Sigmoid colon (tissue), 7 donors: ENCODE data around the gene ZNF484. TPM values are rescaled to one million over a fixed set of nuclear protein-coding genes. Genes with fewer than 3 reads are reported as not detected.
"Not testable (repeated sequence)": the region's sequence is repeated elsewhere in the genome, so short reads cannot be mapped to it uniquely, and the experiment has no call there.

ENCODE experiments used
- DNase-seq: peaks from one replicate; pipeline ENCODE4 v3.0.0-alpha.2; 2019
- H3K27ac ChIP-seq, 4 donors: fragments of 200-600 bp; sonication (generic); one replicate each; pipeline ENCODE4 v1.5.1; 2016 to 2019; ENCODE audit warnings: mild to moderate bottlenecking in 1 of 4
- H3K27me3 ChIP-seq, 3 donors: fragments of 200-600 bp; sonication (generic); one replicate each; pipeline ENCODE4 v1.5.1; 2019; ENCODE audit warnings: mild to moderate bottlenecking in 1 of 3
- H3K36me3 ChIP-seq, 4 donors: fragments of 200-600 bp; sonication (generic); one replicate each; pipeline ENCODE4 v1.5.1; 2016 to 2019
- H3K4me1 ChIP-seq, 4 donors: fragments of 200-600 bp; sonication (generic); one replicate each; pipeline ENCODE4 v1.5.1; 2017 to 2019
- H3K4me3 ChIP-seq, 4 donors: fragments of 200-600 bp; sonication (generic); one replicate each; pipeline ENCODE4 v1.5.1; 2017 to 2019; ENCODE audit warnings: mild to moderate bottlenecking in 2 of 4, moderate library complexity in 1 of 4
- H3K9me3 ChIP-seq, 4 donors: fragments of 200-600 bp in 3 of 4; sonication (generic) in 3 of 4; one replicate each; pipeline versions ENCODE4 v1.5.1 to v1.6.1; 2013 to 2019
- EP300 ChIP-seq, 4 donors: sonication (generic); formaldehyde crosslinking; IDR thresholded peaks; one replicate each; pipeline ENCODE4 v1.6.1; 2017; ENCODE audit warnings: antibody characterized with exemption in 4 of 4
- POLR2A ChIP-seq, 2 donors: fragments of 450-650 bp; IDR thresholded peaks; one replicate each; pipeline ENCODE4 v1.6.1; 2016; ENCODE audit warnings: antibody characterized with exemption in 2 of 2, mild to moderate bottlenecking in 2 of 2, moderate library complexity in 2 of 2
- POLR2AphosphoS5 ChIP-seq, 4 donors: sonication (generic); formaldehyde crosslinking; IDR thresholded peaks; one replicate each; pipeline ENCODE4 v1.6.1; 2017; ENCODE audit warnings: antibody characterized with exemption in 4 of 4
- WGBS, 2 donors: extraction: QIAGEN DNeasy Blood & Tissue Kit; methylation state at CpG; one replicate each; pipeline ENCODE4 v1.1.7; 2013; 5-methylcytosine and 5-hydroxymethylcytosine counted together
- intact Hi-C: fragments of 100-400 bp; cut with DNase I; formaldehyde crosslinking; loops from one replicate; pipeline ENCODE4 v1.15.1; 2023
- polyA plus RNA-seq, 3 donors: library from polyadenylated mRNA; stranded (reverse); fragments of 200-250 nt; gene quantifications; one replicate each; pipeline ENCODE4 v1.2.3, GENCODE V29; 2013
- total RNA-seq, 4 donors: library from RNA; depleted of rRNA; stranded (reverse); fragments of >200 nt; gene quantifications; one replicate each; pipeline ENCODE4 v1.1.0, GENCODE V29; 2016
- TF ChIP-seq, protein P1 (sequence below), 4 experiments: fragments of 450-650 bp in 3 of 4; fragments of 200-600 bp in 1 of 4; IDR thresholded peaks; one replicate each; pipeline ENCODE4 v1.5.1; 2016 to 2019; ENCODE audit warnings: antibody characterized with exemption in 4 of 4, mild to moderate bottlenecking in 3 of 4, moderate library complexity in 2 of 4
- donor health status: healthy with polysubstance abuse.
- donor health status: Bipolar disorder and iron deficiency.
- donor health status: healthy.

ZNF484 gene
- total and polyA plus RNA-seq, 7 donors = 0.60 to 21.6 (median 11.2) TPM

DNA sequence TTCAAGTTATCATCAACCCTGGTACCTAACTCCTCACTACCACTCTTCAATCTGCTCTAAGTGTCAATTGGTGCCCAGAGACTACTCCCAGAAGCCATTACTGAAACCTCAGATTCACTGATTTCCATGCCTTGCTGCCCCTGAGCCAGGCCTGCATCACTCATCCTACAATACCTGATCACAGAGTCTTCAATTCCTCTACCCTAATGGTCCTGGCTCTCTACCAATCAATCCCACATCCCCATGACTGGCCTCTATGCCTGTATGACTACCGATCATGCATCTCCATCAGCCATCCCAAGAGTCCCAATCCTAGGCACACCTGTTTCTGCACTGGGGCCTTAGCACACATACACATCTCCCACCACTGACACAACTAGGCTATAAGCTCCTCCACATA, 2.5 kb downstream of the ZNF484 start:
- H3K4me3 ChIP-seq = no peak overlapping the region
- 75 to 86% methylated on average over 1 of the region's 1 CpG for WGBS, 2 donors

GRCh38 chr9:92870289-92870688, 7.5 kb downstream of the ZNF484 start:
- Histone ChIP-seq H3K27me3 (no peaks in the 10 kb centered on the region), H3K36me3 (peaks cover 0 to 28% (median 8%) of the 10 kb centered on the region in 4 donors), H3K4me3 (no peak overlapping the region), H3K9me3 (no peaks in the 10 kb centered on the region), H3K27ac (no peak overlapping the region), H3K4me1 (no peaks in the 10 kb centered on the region)
- intact Hi-C loops = no loop called here
- no peak for DNase-seq
- 99 to 100% methylated on average over 2 of the region's 2 CpGs for WGBS, 2 donors
- no peak for TF ChIP-seq EP300 (IDR thresholded peaks at IDR 0.05)

More for the DNA sequence above, 2.5 kb downstream of the ZNF484 start:
- TF ChIP-seq, protein P1, sequence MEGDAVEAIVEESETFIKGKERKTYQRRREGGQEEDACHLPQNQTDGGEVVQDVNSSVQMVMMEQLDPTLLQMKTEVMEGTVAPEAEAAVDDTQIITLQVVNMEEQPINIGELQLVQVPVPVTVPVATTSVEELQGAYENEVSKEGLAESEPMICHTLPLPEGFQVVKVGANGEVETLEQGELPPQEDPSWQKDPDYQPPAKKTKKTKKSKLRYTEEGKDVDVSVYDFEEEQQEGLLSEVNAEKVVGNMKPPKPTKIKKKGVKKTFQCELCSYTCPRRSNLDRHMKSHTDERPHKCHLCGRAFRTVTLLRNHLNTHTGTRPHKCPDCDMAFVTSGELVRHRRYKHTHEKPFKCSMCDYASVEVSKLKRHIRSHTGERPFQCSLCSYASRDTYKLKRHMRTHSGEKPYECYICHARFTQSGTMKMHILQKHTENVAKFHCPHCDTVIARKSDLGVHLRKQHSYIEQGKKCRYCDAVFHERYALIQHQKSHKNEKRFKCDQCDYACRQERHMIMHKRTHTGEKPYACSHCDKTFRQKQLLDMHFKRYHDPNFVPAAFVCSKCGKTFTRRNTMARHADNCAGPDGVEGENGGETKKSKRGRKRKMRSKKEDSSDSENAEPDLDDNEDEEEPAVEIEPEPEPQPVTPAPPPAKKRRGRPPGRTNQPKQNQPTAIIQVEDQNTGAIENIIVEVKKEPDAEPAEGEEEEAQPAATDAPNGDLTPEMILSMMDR (IDR thresholded peaks at IDR 0.05) = no peak
- no peak for TF ChIP-seq EP300 (IDR thresholded peaks at IDR 0.05)
- no peak for TF ChIP-seq POLR2A (IDR thresholded peaks at IDR 0.05)
- TF ChIP-seq POLR2AphosphoS5 (IDR thresholded peaks at IDR 0.05) = no peak
- H3K4me1 ChIP-seq = peaks cover 0 to 13% (median 8%) of the 10 kb centered on the region in 4 donors
- H3K36me3 ChIP-seq = peaks cover 0 to 7% (median 1%) of the 10 kb centered on the region in 4 donors
- DNase-seq = no peak
- no peaks in the 10 kb centered on the region for H3K9me3 ChIP-seq
- intact Hi-C loops = no loop called here
- no peak overlapping the region for H3K27ac ChIP-seq
- H3K27me3 ChIP-seq = no peaks in the 10 kb centered on the region

DNA sequence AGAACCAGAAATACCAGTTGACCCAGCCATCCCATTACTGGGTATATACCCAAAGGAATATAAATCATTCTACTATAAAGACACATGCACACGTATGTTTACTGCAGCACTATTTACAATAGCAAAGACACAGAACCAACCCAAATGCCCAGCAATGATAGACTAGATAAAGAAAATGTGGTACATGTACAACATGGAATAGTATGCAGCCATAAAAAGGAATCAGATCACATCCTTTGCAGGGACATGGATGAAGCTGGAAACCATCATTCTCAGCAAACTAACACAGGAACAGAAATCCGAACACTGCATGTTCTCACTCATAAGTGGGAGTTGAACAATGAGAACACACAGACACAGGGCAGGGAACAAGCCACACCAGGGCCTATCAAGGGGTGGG, 11.2 kb downstream of the ZNF484 start:
- H3K9me3 ChIP-seq, DNase-seq, H3K4me1 ChIP-seq, H3K27ac ChIP-seq, intact Hi-C loops, H3K4me3 ChIP-seq, H3K27me3 ChIP-seq: not testable (repeated sequence)
- H3K36me3 ChIP-seq = peaks cover 0 to 24% (median 7%) of the 10 kb centered on the region in 4 donors
- 87 to 93% methylated on average over 2 of the region's 2 CpGs for WGBS, 2 donors

GRCh38 chr9:92864152-92864551, 13.7 kb downstream of the ZNF484 start:
- Histone ChIP-seq H3K36me3 (peaks cover 0 to 29% (median 9%) of the 10 kb centered on the region in 4 donors), H3K27me3 (no peaks in the 10 kb centered on the region), H3K4me1 (peaks cover 0 to 4% (median 0%) of the 10 kb centered on the region in 4 donors), H3K4me3 (no peak overlapping the region), H3K9me3 (no peaks in the 10 kb centered on the region), H3K27ac (no peak overlapping the region)
- WGBS, 2 donors = 88 to 95% methylated on average over 5 of the region's 5 CpGs
- TF ChIP-seq POLR2AphosphoS5 (IDR thresholded peaks at IDR 0.05) (no peak), EP300 (IDR thresholded peaks at IDR 0.05) (no peak), POLR2A (IDR thresholded peaks at IDR 0.05) (no peak)
- TF ChIP-seq, protein P1 (IDR thresholded peaks at IDR 0.05) = no peak
- intact Hi-C loops = no loop called here
- no peak for DNase-seq

GRCh38 chr9:92860867-92861266, 17.0 kb downstream of the ZNF484 start:
- 89 to 95% methylated on average over 1 of the region's 1 CpG for WGBS, 2 donors
- DNase-seq = no peak
- H3K27ac ChIP-seq = no peak overlapping the region
- no peaks in the 10 kb centered on the region for H3K27me3 ChIP-seq
- TF ChIP-seq, protein P1 (IDR thresholded peaks at IDR 0.05) = no peak
- TF ChIP-seq POLR2AphosphoS5 (IDR thresholded peaks at IDR 0.05) (no peak), POLR2A (IDR thresholded peaks at IDR 0.05) (no peak), EP300 (IDR thresholded peaks at IDR 0.05) (no peak)
- H3K4me3 ChIP-seq = no peak overlapping the region
- intact Hi-C loops = no loop called here
- H3K36me3 ChIP-seq = peaks cover 0 to 10% (median 4%) of the 10 kb centered on the region in 4 donors
- peaks cover 0 to 4% (median 0%) of the 10 kb centered on the region in 4 donors for H3K4me1 ChIP-seq
- H3K9me3 ChIP-seq = no peaks in the 10 kb centered on the region

DNA sequence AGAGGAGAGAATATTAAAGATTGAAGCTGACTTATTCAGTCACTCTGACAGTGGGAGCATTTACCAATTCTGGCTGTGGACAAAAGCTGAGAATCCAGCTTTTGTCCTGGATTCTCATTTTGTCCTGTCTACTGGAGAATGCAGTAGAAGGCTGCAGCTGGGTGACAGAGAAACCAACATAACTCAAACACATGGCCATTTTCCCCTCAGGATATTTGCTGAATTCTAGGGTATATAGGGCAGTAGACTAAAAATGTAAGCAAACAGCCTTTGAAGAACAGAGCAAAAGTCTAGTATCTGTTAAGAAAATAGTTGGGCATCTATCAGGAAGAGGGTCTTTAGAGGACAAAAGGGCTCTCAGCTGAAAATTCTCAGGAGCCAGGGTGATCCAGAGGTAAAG, 20.6 kb downstream of the ZNF484 start:
- TF ChIP-seq POLR2AphosphoS5 (IDR thresholded peaks at IDR 0.05) = no peak
- no peak for TF ChIP-seq POLR2A (IDR thresholded peaks at IDR 0.05)
- TF ChIP-seq, protein P1 (IDR thresholded peaks at IDR 0.05) = no peak
- no peak for DNase-seq
- no peaks in the 10 kb centered on the region for H3K9me3 ChIP-seq
- H3K4me3 ChIP-seq = no peak overlapping the region
- peaks cover 0 to 46% (median 28%) of the 10 kb centered on the region in 4 donors for H3K36me3 ChIP-seq
- no peak overlapping the region for H3K27ac ChIP-seq
- intact Hi-C loops = no loop called here
- no peaks in the 10 kb centered on the region for H3K27me3 ChIP-seq
- peaks cover 0 to 4% (median 0%) of the 10 kb centered on the region in 4 donors for H3K4me1 ChIP-seq
